ENCODE data around the gene SMOC1. TPM values are rescaled to one million over a fixed set of nuclear protein-coding genes. Genes with fewer than 3 reads are reported as not detected.

The SMOC1 gene
- total and polyA plus RNA-seq, 2 of the 8 experiments (the other 6 are each of a cell fraction or from before 2014, with no cell fraction given) = 1.6 to 2.4 TPM

GRCh38 chr14:69838881-69839416 lies 40.3 kb upstream of the SMOC1 start:
- H4K91ac ChIP-seq (replicated peaks; ENCODE audit: insufficient read length, low read length) = no peak overlapping the region
- CTCF ChIA-PET (ENCODE audit: partially characterized antibody) = interaction anchor here (0.7 to 0.9 kb wide), 2 partner anchors 39 to 97 kb away, joined by 3 read pairs; no protein-coding TSS in a partner anchor
- no peak overlapping the region for H2AFZ ChIP-seq (ENCODE audit: low read length)
- H3K18ac ChIP-seq (ENCODE audit: extremely low read depth, low read length) = no peak overlapping the region
- H3K23ac ChIP-seq (ENCODE audit: insufficient read length) = no peak overlapping the region
- H4K20me1 ChIP-seq (replicated peaks in 1 of 2; ENCODE audit: control insufficient read depth in 1 of 2, insufficient read depth in 2 of 2, low read length in 2 of 2) = peaks cover 0 to 4% of the 10 kb centered on the region in 2 experiments
- DNase-seq (ENCODE audit: low read depth in 1 of 2, low spot score in 2 of 2) (no peak), FAIRE-seq (no peak)
- peaks cover 2 to 13% (median 8%) of the 10 kb centered on the region in 4 experiments for H3K4me1 ChIP-seq (replicated peaks in 1 of 4; ENCODE audit: control insufficient read depth in 3 of 4, insufficient read depth in 4 of 4, low read length in 3 of 4)
- H3K23me2 ChIP-seq (ENCODE audit: low read depth, low read length) = peaks cover 6% of the 10 kb centered on the region
- H2AK5ac ChIP-seq (ENCODE audit: low read depth, low read length) = no peak overlapping the region
- no peak overlapping the region for H3K4me2 ChIP-seq (ENCODE audit: insufficient read depth in 1 of 2, low read depth in 2 of 2, low read length in 2 of 2)
- H3K79me2 ChIP-seq (ENCODE audit: control insufficient read depth in 1 of 2, insufficient read depth in 2 of 2, low read length in 2 of 2) = no peaks in the 10 kb centered on the region
- H3K27ac ChIP-seq (ENCODE audit: low read depth, low read length) = no peak overlapping the region
- no peak overlapping the region for H3K14ac ChIP-seq (ENCODE audit: insufficient read length)
- no peaks in the 10 kb centered on the region for H3K36me3 ChIP-seq (ENCODE audit: control insufficient read depth in 2 of 4, insufficient read depth in 4 of 4, low read length in 3 of 4)
- H3K79me1 ChIP-seq (ENCODE audit: low read depth, low read length) = no peaks in the 10 kb centered on the region; the same call in 1 of the 2 replicates
- H3K27me3 ChIP-seq (replicated peaks in 1 of 4; ENCODE audit: control insufficient read depth in 3 of 4, extremely low read depth in 1 of 4, insufficient read depth in 3 of 4, low read length in 3 of 4) = no peaks in the 10 kb centered on the region
- WGBS, 2 experiments (ENCODE audit: extremely low coverage in 1 of 2, insufficient coverage in 1 of 2, insufficient read length in 1 of 2, insufficient replicate concordance in 2 of 2, low coverage in 1 of 2, low lambda C conversion rate in 2 of 2, missing lambda C conversion rate in 1 of 2) = 93% methylated on average over 3 of the region's 3 CpGs; no CpG with 5 or more reads in 1 of the 2 experiments
- no peak overlapping the region for H4K5ac ChIP-seq (ENCODE audit: insufficient read length, low read depth, low read length)
- POLR2A ChIA-PET (ENCODE audit: partially characterized antibody) = no interaction called here
- no peak overlapping the region for H2BK5ac ChIP-seq (ENCODE audit: low read depth, low read length)
- TF ChIP-seq CEBPB (IDR thresholded peaks at IDR 0.05; ENCODE audit: low read depth, low read length) = no peak
- TF ChIP-seq PHF8 (conservative IDR thresholded peaks at IDR 0.05; ENCODE audit: low read depth, low read length) = no peak
- no peak for TF ChIP-seq CBX8 (IDR thresholded peaks at IDR 0.05; ENCODE audit: borderline replicate concordance, low read depth, low read length)
- H2BK20ac ChIP-seq (ENCODE audit: low read length) = no peak overlapping the region
- H3K9ac ChIP-seq (replicated peaks in 1 of 4; ENCODE audit: extremely low read depth in 1 of 4, low read depth in 3 of 4, low read length in 3 of 4) = no peak overlapping the region
- no peak overlapping the region for H2BK15ac ChIP-seq (ENCODE audit: low read length)
- H4K8ac ChIP-seq (ENCODE audit: extremely low read depth, insufficient read depth, low read length) = no peak overlapping the region
- no peak overlapping the region for H2BK12ac ChIP-seq (ENCODE audit: low read depth, low read length)
- no peaks in the 10 kb centered on the region for H3K9me3 ChIP-seq (ENCODE audit: insufficient read depth in 2 of 2, low read depth in 1 of 2, low read length in 1 of 2)
- no peak overlapping the region for H3K4ac ChIP-seq (replicated peaks; ENCODE audit: insufficient read length, low read depth, low read length)
- no peak overlapping the region for H3K56ac ChIP-seq (replicated peaks; ENCODE audit: insufficient read length, low read depth, low read length)
- H3K4me3 ChIP-seq (ENCODE audit: extremely low read depth in 1 of 4, insufficient read depth in 2 of 4, low read depth in 3 of 4, low read length in 4 of 4) = no peak overlapping the region
- H2BK120ac ChIP-seq (replicated peaks; ENCODE audit: low read depth, low read length) = no peak overlapping the region

All from H1 (cell line).